Measurements from ENCODE around the gene MZT2A.
"Not testable (repeated sequence)": the region's sequence is repeated elsewhere in the genome, so short reads cannot be mapped to it uniquely, and the experiment has no call there.

- not testable (repeated sequence) for TF ChIP-seq CTCF (IDR thresholded peaks at IDR 0.05; ENCODE audit: poor library complexity, severe bottlenecking); EZH2 (IDR thresholded peaks at IDR 0.05; ENCODE audit: borderline replicate concordance, insufficient read depth, low read length, poor library complexity, severe bottlenecking); POLR2AphosphoS5 (IDR thresholded peaks at IDR 0.05)
These were observed 20.0 kb upstream of the MZT2A start for GRCh38 chr2:131511969-131512870.
